IMR-90 (cell line): ENCODE measurements around the gene MAVS.
"Not testable (repeated sequence)": the region's sequence is repeated elsewhere in the genome, so short reads cannot be mapped to it uniquely, and the experiment has no call there.

Source experiments
- BHLHE40 ChIP-seq: fragments of 150-350 bp; IDR thresholded peaks from 2 replicates; pipeline ENCODE4 v1.6.1; 2016; ENCODE audit warnings: mild to moderate bottlenecking, low read depth, low read length
- FOS ChIP-seq: fragments of 150-350 bp; IDR thresholded peaks from 2 replicates; pipeline ENCODE4 v1.6.1; 2016; ENCODE audit warnings: low read depth, low read length
- MAFK ChIP-seq: IDR thresholded peaks from 2 replicates; pipeline ENCODE4 v1.6.1; 2012; ENCODE audit warnings: low read depth, low read length, improper control_type of control experiment
- POLR2A ChIP-seq: IDR thresholded peaks from 2 replicates; pipeline ENCODE4 v1.6.1; 2012; ENCODE audit warnings: mild to moderate bottlenecking, low read depth, low read length
- RAD21 ChIP-seq: IDR thresholded peaks from 2 replicates; pipeline ENCODE4 v1.6.1; 2012; ENCODE audit warnings: low read length, improper control_type of control experiment
- RFX5 ChIP-seq: IDR thresholded peaks from 2 replicates; pipeline ENCODE4 v1.8.0; 2012; ENCODE audit warnings: low read depth, mild to moderate bottlenecking, low read length, moderate library complexity
- SMC3 ChIP-seq: fragments of 150-350 bp; IDR thresholded peaks from 2 replicates; pipeline ENCODE4 v1.6.1; 2016; ENCODE audit warnings: low read depth, mild to moderate bottlenecking, antibody characterized with exemption, low read length, moderate library complexity
- TF ChIP-seq, protein P1 (sequence below): conservative IDR thresholded peaks from 2 replicates; pipeline ENCODE4 v1.5.1; 2012; ENCODE audit warnings: mild to moderate bottlenecking, low read depth, low read length, improper control_type of control experiment
- TF ChIP-seq, protein P2 (sequence below): fragments of 150-350 bp; IDR thresholded peaks from 2 replicates; pipeline ENCODE4 v1.6.1; 2016; ENCODE audit warnings: low read depth, mild to moderate bottlenecking, low read length, moderate library complexity, borderline replicate concordance

DNA sequence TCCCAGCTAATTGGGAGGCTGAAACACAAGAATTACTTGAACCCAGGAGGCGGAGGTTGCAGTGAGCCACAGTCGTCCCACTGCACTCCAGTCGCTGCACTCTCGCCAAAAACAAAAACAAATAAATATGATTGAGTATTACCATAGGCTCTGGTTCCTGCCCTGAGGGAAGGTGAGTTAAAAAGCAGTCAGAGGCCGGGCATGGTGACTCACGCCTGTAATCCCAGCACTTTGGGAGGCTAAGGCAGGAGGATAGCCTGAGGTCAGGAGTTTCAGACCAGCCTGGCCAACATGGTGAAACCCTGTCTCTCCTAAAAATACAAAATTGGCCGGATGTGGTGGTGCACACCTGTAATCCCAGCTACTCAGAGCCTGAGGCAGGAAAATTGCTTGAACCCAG, 6.4 kb upstream of the MAVS start:
- TF ChIP-seq, protein P1, sequence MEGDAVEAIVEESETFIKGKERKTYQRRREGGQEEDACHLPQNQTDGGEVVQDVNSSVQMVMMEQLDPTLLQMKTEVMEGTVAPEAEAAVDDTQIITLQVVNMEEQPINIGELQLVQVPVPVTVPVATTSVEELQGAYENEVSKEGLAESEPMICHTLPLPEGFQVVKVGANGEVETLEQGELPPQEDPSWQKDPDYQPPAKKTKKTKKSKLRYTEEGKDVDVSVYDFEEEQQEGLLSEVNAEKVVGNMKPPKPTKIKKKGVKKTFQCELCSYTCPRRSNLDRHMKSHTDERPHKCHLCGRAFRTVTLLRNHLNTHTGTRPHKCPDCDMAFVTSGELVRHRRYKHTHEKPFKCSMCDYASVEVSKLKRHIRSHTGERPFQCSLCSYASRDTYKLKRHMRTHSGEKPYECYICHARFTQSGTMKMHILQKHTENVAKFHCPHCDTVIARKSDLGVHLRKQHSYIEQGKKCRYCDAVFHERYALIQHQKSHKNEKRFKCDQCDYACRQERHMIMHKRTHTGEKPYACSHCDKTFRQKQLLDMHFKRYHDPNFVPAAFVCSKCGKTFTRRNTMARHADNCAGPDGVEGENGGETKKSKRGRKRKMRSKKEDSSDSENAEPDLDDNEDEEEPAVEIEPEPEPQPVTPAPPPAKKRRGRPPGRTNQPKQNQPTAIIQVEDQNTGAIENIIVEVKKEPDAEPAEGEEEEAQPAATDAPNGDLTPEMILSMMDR: not testable (repeated sequence)
- not testable (repeated sequence) for TF ChIP-seq POLR2A, MAFK, BHLHE40, RFX5, SMC3, FOS, RAD21
- TF ChIP-seq, protein P2, sequence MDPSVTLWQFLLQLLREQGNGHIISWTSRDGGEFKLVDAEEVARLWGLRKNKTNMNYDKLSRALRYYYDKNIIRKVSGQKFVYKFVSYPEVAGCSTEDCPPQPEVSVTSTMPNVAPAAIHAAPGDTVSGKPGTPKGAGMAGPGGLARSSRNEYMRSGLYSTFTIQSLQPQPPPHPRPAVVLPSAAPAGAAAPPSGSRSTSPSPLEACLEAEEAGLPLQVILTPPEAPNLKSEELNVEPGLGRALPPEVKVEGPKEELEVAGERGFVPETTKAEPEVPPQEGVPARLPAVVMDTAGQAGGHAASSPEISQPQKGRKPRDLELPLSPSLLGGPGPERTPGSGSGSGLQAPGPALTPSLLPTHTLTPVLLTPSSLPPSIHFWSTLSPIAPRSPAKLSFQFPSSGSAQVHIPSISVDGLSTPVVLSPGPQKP: not testable (repeated sequence)
